HepG2 (cell line): Measurements from ENCODE around the gene PLEKHD1.

Experiments
- CBFB ChIP-seq: sonication (generic); formaldehyde crosslinking; IDR thresholded peaks from 2 replicates; pipeline ENCODE4 v1.4.0; 2020; ENCODE audit warnings: missing genetic modification reagents
- E2F1 ChIP-seq: sonication (generic); formaldehyde crosslinking; IDR thresholded peaks from 2 replicates; pipeline ENCODE4 v1.5.0; 2020; ENCODE audit warnings: missing genetic modification reagents
- EZH2 ChIP-seq: conservative IDR thresholded peaks from 2 replicates; pipeline ENCODE4 v1.6.1; 2012; ENCODE audit warnings: mild to moderate bottlenecking, low read depth, low read length, moderate library complexity
- SMC3 ChIP-seq: IDR thresholded peaks from 2 replicates; pipeline ENCODE4 v1.6.1; 2011; ENCODE audit warnings: low read length, improper control_type of control experiment
- ZNF652 ChIP-seq: IDR thresholded peaks from 2 replicates; pipeline ENCODE4 v1.6.1; 2016; ENCODE audit warnings: low read depth, borderline replicate concordance
- ZZZ3 ChIP-seq: sonication (generic); formaldehyde crosslinking; IDR thresholded peaks from 2 replicates; pipeline ENCODE4 v1.4.0; 2020; ENCODE audit warnings: missing genetic modification reagents, mild to moderate bottlenecking, borderline replicate concordance

GRCh38 chr14:69493791-69494190 lies 9.3 kb downstream of the PLEKHD1 start:
- TF ChIP-seq SMC3 = no peak
- no peak for TF ChIP-seq ZZZ3 (CRISPR knock-in tag)
- TF ChIP-seq E2F1 (CRISPR knock-in tag) = no peak
- no peak for TF ChIP-seq ZNF652 (CRISPR knock-in tag)
- TF ChIP-seq EZH2 = no peak
- no peak for TF ChIP-seq CBFB (CRISPR knock-in tag)
